ENCODE data around the gene CDH4. TPM values are rescaled to one million over a fixed set of nuclear protein-coding genes. Genes with fewer than 3 reads are reported as not detected.

CDH4 gene
- total and polyA plus RNA-seq, 2 of the 4 experiments (the other 2 are of a cell fraction) = 1.6 to 3.5 TPM

GRCh38 chr20:61361501-61361900 is 109.4 kb downstream of the CDH4 start:
- Histone ChIP-seq H2AK9ac (replicated peaks; ENCODE audit: low read depth, low read length, poor library complexity) (no peak overlapping the region), H3K79me1 (ENCODE audit: low read depth in 1 of 2, low read length in 2 of 2) (no peaks in the 10 kb centered on the region), H3K9ac (ENCODE audit: low read depth, low read length) (no peak overlapping the region), H3K36me3 (ENCODE audit: control insufficient read depth, insufficient read depth, low read length) (no peaks in the 10 kb centered on the region), H2BK5ac (ENCODE audit: low read depth, low read length, poor library complexity, severe bottlenecking) (no peak overlapping the region), H2BK120ac (ENCODE audit: low read depth, low read length) (no peak overlapping the region), H3K27me3 (ENCODE audit: control insufficient read depth, insufficient read depth, low read length) (no peaks in the 10 kb centered on the region; the same call in 1 of the 2 replicates), H4K5ac (ENCODE audit: low read depth, low read length) (no peak overlapping the region), H3K14ac (replicated peaks; ENCODE audit: low read depth, low read length) (no peak overlapping the region), H3K18ac (ENCODE audit: low read depth, low read length) (no peak overlapping the region), H2AK5ac (ENCODE audit: low read depth, low read length) (no peak overlapping the region), H3K27ac (ENCODE audit: insufficient read depth, low read length) (no peak overlapping the region), H4K20me1 (ENCODE audit: insufficient read depth, low read length) (no peaks in the 10 kb centered on the region), H3K4ac (ENCODE audit: low read depth, low read length) (no peak overlapping the region), H4K8ac (ENCODE audit: low read depth in 2 of 2, low read length in 2 of 2) (no peak overlapping the region), H2AFZ (replicated peaks; ENCODE audit: low read length, poor library complexity) (no peak overlapping the region), H2BK20ac (ENCODE audit: low read depth, low read length) (no peak overlapping the region), H4K91ac (ENCODE audit: insufficient read depth, low read depth, low read length) (no peak overlapping the region), H3K4me2 (ENCODE audit: low read depth, low read length) (no peak overlapping the region), H3K23ac (ENCODE audit: low read depth, low read length) (no peak overlapping the region), H3K9me1 (ENCODE audit: insufficient read depth, low read length) (no peaks in the 10 kb centered on the region), H3K9me3 (ENCODE audit: control insufficient read depth, insufficient read depth, low read length) (no peaks in the 10 kb centered on the region; the same call in 1 of the 2 replicates), H2BK15ac (ENCODE audit: low read depth, low read length) (no peak overlapping the region), H3K4me1 (ENCODE audit: control insufficient read depth, insufficient read depth, low read length) (no peaks in the 10 kb centered on the region), H3K56ac (ENCODE audit: extremely low read depth, insufficient read depth, low read length) (no peak overlapping the region), H3K4me3 (ENCODE audit: insufficient read depth, low read depth, low read length) (no peak overlapping the region)
- DNase-seq = no peak
- no peak for ATAC-seq (ENCODE audit: low read depth)
- POLR2A ChIA-PET (ENCODE audit: unreplicated experiment) = no interaction called here
- TF ChIP-seq MAFK (IDR thresholded peaks at IDR 0.05; ENCODE audit: low read depth, low read length) = no peak
- no peak for TF ChIP-seq FOS (IDR thresholded peaks at IDR 0.05; ENCODE audit: low read depth, low read length)
- no peak for TF ChIP-seq RAD21 (IDR thresholded peaks at IDR 0.05; ENCODE audit: low read length)
- no peak for TF ChIP-seq BHLHE40 (IDR thresholded peaks at IDR 0.05; ENCODE audit: low read depth, low read length)
- dilution Hi-C loops (cut with HindIII; ENCODE audit: low sequenced_read_pairs, unreplicated experiment) = no loop called here
- CTCF ChIA-PET = no interaction called here
- WGBS, 2 experiments (ENCODE audit: extremely low coverage in 2 of 2, insufficient read length in 1 of 2) = 94% methylated on average over 3 of the region's 14 CpGs; no CpG with 5 or more reads in 1 of the 2 experiments
- no TSS peak for BruUV-seq (replicated peaks)
- intact Hi-C loops (cut with micrococcal nuclease) = no loop called here
- in situ Hi-C loops (cut with MboI; ENCODE audit: low sequenced_read_pairs) = no loop called here

All from IMR-90 (cell line).